ENCODE results near the gene EME2.

Gene EME2

GRCh38 chr16:1734816-1735215 lies 37.8 kb upstream of the EME2 start:
- no peak for TF ChIP-seq CTCF (IDR thresholded peaks at IDR 0.05; ENCODE audit: low read depth, low read length)
- Histone ChIP-seq H3K4me1 (no peaks in the 10 kb centered on the region), H3K36me3 (peaks cover 26% of the 10 kb centered on the region), H3K27me3 (no peaks in the 10 kb centered on the region), H3K4me3 (ENCODE audit: low read depth, low read length) (no peak overlapping the region), H3K9me3 (peaks cover 4% of the 10 kb centered on the region; the same call in 1 of the 2 replicates)
- no peak for DNase-seq

GRCh38 chr16:1740234-1740633 lies 32.4 kb upstream of the EME2 start:
- Histone ChIP-seq H3K4me3 (ENCODE audit: low read depth, low read length) (no peak overlapping the region), H3K4me1 (no peaks in the 10 kb centered on the region), H3K9me3 (no peaks in the 10 kb centered on the region), H3K27me3 (no peaks in the 10 kb centered on the region), H3K36me3 (peaks cover 19% of the 10 kb centered on the region)
- TF ChIP-seq CTCF (IDR thresholded peaks at IDR 0.05; ENCODE audit: low read depth, low read length) = no peak
- DNase-seq = no peak

- no peaks in the 10 kb centered on the region for H3K9me3 ChIP-seq
- H3K27me3 ChIP-seq = no peaks in the 10 kb centered on the region
- H3K4me1 ChIP-seq = no peaks in the 10 kb centered on the region
- no peak for TF ChIP-seq CTCF (IDR thresholded peaks at IDR 0.05; ENCODE audit: low read depth, low read length)
- peaks cover 19% of the 10 kb centered on the region for H3K36me3 ChIP-seq
- DNase-seq = no peak
- no peak overlapping the region for H3K4me3 ChIP-seq (ENCODE audit: low read depth, low read length)
These were observed 31.7 kb upstream of the EME2 start for GRCh38 chr16:1740781-1741490.

GRCh38 chr16:1741553-1742165 lies 31.0 kb upstream of the EME2 start:
- Histone ChIP-seq H3K36me3 (peaks cover 19% of the 10 kb centered on the region), H3K4me1 (no peaks in the 10 kb centered on the region), H3K27me3 (no peaks in the 10 kb centered on the region), H3K4me3 (ENCODE audit: low read depth, low read length) (no peak overlapping the region), H3K9me3 (no peaks in the 10 kb centered on the region)
- TF ChIP-seq CTCF (IDR thresholded peaks at IDR 0.05; ENCODE audit: low read depth, low read length) = no peak
- no peak for DNase-seq

- no peak for DNase-seq
- Histone ChIP-seq H3K36me3 (peaks cover 29% of the 10 kb centered on the region), H3K27me3 (no peaks in the 10 kb centered on the region), H3K4me1 (no peaks in the 10 kb centered on the region), H3K4me3 (ENCODE audit: low read depth, low read length) (no peak overlapping the region), H3K9me3 (no peaks in the 10 kb centered on the region)
- TF ChIP-seq CTCF (IDR thresholded peaks at IDR 0.05; ENCODE audit: low read depth, low read length) = no peak
These were observed 29.0 kb upstream of the EME2 start for GRCh38 chr16:1743376-1744337.
